H1 (cell line): ENCODE measurements around the gene ORMDL2. TPM values are rescaled to one million over a fixed set of nuclear protein-coding genes. Genes with fewer than 3 reads are reported as not detected.

ENCODE experiments used
- CTCF ChIA-PET: fragments of 300-600 bp; sonication (Branson Sonifier 250); formaldehyde crosslinking; loops from one replicate; lab custom pipeline; 2021; ENCODE audit not compliant: partially characterized antibody; lab: Charles Lee
- POLR2A ChIA-PET: fragments of 300-600 bp; sonication (Branson Sonifier 250); formaldehyde crosslinking; loops from one replicate; lab custom pipeline; 2021; ENCODE audit warnings: inconsistent platforms; ENCODE audit not compliant: partially characterized antibody; lab: Charles Lee
- DNase-seq, 2 experiments: peaks; one replicate each; pipeline versions ENCODE4 v3.0.0 to v3.0.0-alpha.2; 2010 to 2022; ENCODE audit warnings: low spot score in 2 of 2, low read depth in 1 of 2, mixed read lengths in 1 of 2
- FAIRE-seq: peaks from 2 replicates; lab custom pipeline; 2011; peaks lifted over from hg19 to GRCh38; lab: Jason Lieb, UNC
- H2AFZ ChIP-seq: 2 replicates; pipeline ENCODE4 v1.8.1; 2012; ENCODE audit warnings: low read length, inconsistent platforms
- H2AK5ac ChIP-seq: 2 replicates; pipeline ENCODE4 v1.6.1; 2013; ENCODE audit warnings: low read depth, low read length
- H2BK120ac ChIP-seq: replicated peaks from 2 replicates; pipeline ENCODE3; 2013; ENCODE audit warnings: low read depth, low read length, inconsistent platforms
- H2BK12ac ChIP-seq: 2 replicates; pipeline ENCODE4 v1.6.1; 2013; ENCODE audit warnings: low read depth, low read length
- H2BK15ac ChIP-seq: 2 replicates; pipeline ENCODE4 v1.6.1; 2013; ENCODE audit warnings: low read length
- H2BK20ac ChIP-seq: 2 replicates; pipeline ENCODE4 v1.6.1; 2013; ENCODE audit warnings: low read length
- H2BK5ac ChIP-seq: 2 replicates; pipeline ENCODE4 v1.6.1; 2013; ENCODE audit warnings: low read depth, low read length
- H3K14ac ChIP-seq: 2 replicates; pipeline ENCODE4 v1.6.1; 2013; ENCODE audit warnings: inconsistent platforms; ENCODE audit not compliant: insufficient read length
- H3K18ac ChIP-seq: 2 replicates; pipeline ENCODE4 v1.6.1; 2013; ENCODE audit warnings: low read length; ENCODE audit errors: extremely low read depth
- H3K23ac ChIP-seq: 2 replicates; pipeline ENCODE4 v1.6.1; 2013; ENCODE audit warnings: inconsistent platforms; ENCODE audit not compliant: insufficient read length
- H3K23me2 ChIP-seq: 2 replicates; pipeline ENCODE4 v1.6.1; 2013; ENCODE audit warnings: low read depth, low read length
- H3K27ac ChIP-seq: 2 replicates; pipeline ENCODE4 v1.6.1; 2011; ENCODE audit warnings: low read depth, low read length, inconsistent platforms
- H3K27me3 ChIP-seq, 4 experiments: replicated peaks in 1 of 4; 1 replicate in 1 of 4; 2 replicates in 3 of 4; pipeline versions ENCODE4 v1.6.1 to v1.8.1; 2011 to 2013; ENCODE audit warnings: low read length in 3 of 4, mild to moderate bottlenecking in 3 of 4, inconsistent platforms in 2 of 4, mixed read lengths in 2 of 4, moderate library complexity in 1 of 4; ENCODE audit not compliant: control insufficient read depth in 3 of 4, insufficient read depth in 3 of 4; ENCODE audit errors: extremely low read depth in 1 of 4
- H3K36me3 ChIP-seq, 4 experiments: 2 replicates each; pipeline versions ENCODE4 v1.6.1 to v1.8.1; 2011 to 2013; ENCODE audit warnings: mild to moderate bottlenecking in 4 of 4, low read length in 3 of 4, moderate library complexity in 2 of 4, control low read depth in 1 of 4, inconsistent platforms in 1 of 4; ENCODE audit not compliant: insufficient read depth in 4 of 4, control insufficient read depth in 2 of 4
- H3K4ac ChIP-seq: replicated peaks from 2 replicates; pipeline ENCODE3; 2013; ENCODE audit warnings: low read length, low read depth, mixed read lengths, inconsistent platforms; ENCODE audit not compliant: insufficient read length
- H3K4me1 ChIP-seq, 4 experiments: replicated peaks in 1 of 4; 1 replicate in 1 of 4; 2 replicates in 3 of 4; pipeline versions ENCODE4 v1.6.1 to v1.8.1; 2011 to 2013; ENCODE audit warnings: low read length in 3 of 4, inconsistent platforms in 2 of 4, mixed read lengths in 1 of 4; ENCODE audit not compliant: insufficient read depth in 4 of 4, control insufficient read depth in 3 of 4
- H3K4me2 ChIP-seq, 2 experiments: 2 replicates each; pipeline versions ENCODE4 v1.6.1 to v1.8.1; 2011 to 2013; ENCODE audit warnings: low read depth in 2 of 2, low read length in 2 of 2, control low read depth in 1 of 2, inconsistent platforms in 1 of 2, mild to moderate bottlenecking in 1 of 2; ENCODE audit not compliant: insufficient read depth in 1 of 2
- H3K4me3 ChIP-seq, 4 experiments: fragments of 200-600, 300-600 bp in 1 of 4; sonication (generic), shearing (Covaris generic), sonication (Bioruptor Twin) in 1 of 4; 2 replicates each; pipeline versions ENCODE4 v1.5.1 to v1.8.1; 2011 to 2016; ENCODE audit warnings: low read length in 4 of 4, low read depth in 3 of 4, control low read depth in 2 of 4, inconsistent platforms in 2 of 4, mild to moderate bottlenecking in 2 of 4, mixed read lengths in 1 of 4, moderate library complexity in 1 of 4; ENCODE audit not compliant: insufficient read depth in 2 of 4; ENCODE audit errors: extremely low read depth in 1 of 4
- H3K56ac ChIP-seq: replicated peaks from 2 replicates; pipeline ENCODE3; 2013; ENCODE audit warnings: low read depth, mild to moderate bottlenecking, mixed read lengths, low read length, inconsistent platforms; ENCODE audit not compliant: insufficient read length
- H3K79me1 ChIP-seq: 2 replicates; pipeline ENCODE4 v1.6.1; 2013; ENCODE audit warnings: low read depth, low read length, control low read depth
- H3K79me2 ChIP-seq, 2 experiments: 2 replicates each; pipeline versions ENCODE4 v1.6.1 to v1.8.1; 2012 to 2013; ENCODE audit warnings: low read length in 2 of 2, mild to moderate bottlenecking in 2 of 2, inconsistent platforms in 1 of 2; ENCODE audit not compliant: insufficient read depth in 2 of 2, control insufficient read depth in 1 of 2
- H3K9ac ChIP-seq, 4 experiments: replicated peaks in 1 of 4; 1 replicate in 1 of 4; 2 replicates in 3 of 4; pipeline versions ENCODE4 v1.6.1 to v1.8.1; 2011 to 2013; ENCODE audit warnings: low read depth in 3 of 4, low read length in 3 of 4, control low read depth in 2 of 4, mild to moderate bottlenecking in 2 of 4, moderate library complexity in 2 of 4, inconsistent platforms in 1 of 4; ENCODE audit errors: extremely low read depth in 1 of 4
- H3K9me3 ChIP-seq, 2 experiments: 2 replicates each; pipeline versions ENCODE4 v1.6.1 to v1.8.1; 2012 to 2013; ENCODE audit warnings: mild to moderate bottlenecking in 2 of 2, moderate library complexity in 2 of 2, control low read depth in 1 of 2, inconsistent platforms in 1 of 2, low read depth in 1 of 2, low read length in 1 of 2, mixed read lengths in 1 of 2; ENCODE audit not compliant: insufficient read depth in 2 of 2
- H4K20me1 ChIP-seq, 2 experiments: replicated peaks in 1 of 2; 2 replicates each; pipeline versions ENCODE3 to v1.8.1; 2011 to 2013; ENCODE audit warnings: inconsistent platforms in 2 of 2, low read length in 2 of 2, mild to moderate bottlenecking in 1 of 2; ENCODE audit not compliant: insufficient read depth in 2 of 2, control insufficient read depth in 1 of 2
- H4K5ac ChIP-seq: 2 replicates; pipeline ENCODE4 v1.6.1; 2013; ENCODE audit warnings: low read length, low read depth, mixed read lengths, inconsistent platforms; ENCODE audit not compliant: insufficient read length
- H4K8ac ChIP-seq: 2 replicates; pipeline ENCODE4 v1.8.0; 2013; ENCODE audit warnings: mild to moderate bottlenecking, moderate library complexity, low read length, inconsistent platforms; ENCODE audit not compliant: insufficient read depth; ENCODE audit errors: extremely low read depth
- H4K91ac ChIP-seq: replicated peaks from 2 replicates; pipeline ENCODE3; 2013; ENCODE audit warnings: low read length, mixed read lengths, inconsistent platforms; ENCODE audit not compliant: insufficient read length
- CREB1 ChIP-seq: IDR thresholded peaks from 2 replicates; pipeline ENCODE4 v1.6.1; 2012; ENCODE audit warnings: inconsistent platforms
- CTBP2 ChIP-seq: IDR thresholded peaks from 2 replicates; pipeline ENCODE4 v1.7.0; 2011; ENCODE audit warnings: borderline replicate concordance, mild to moderate bottlenecking, moderate library complexity, mixed read lengths, low read length; ENCODE audit not compliant: insufficient read depth, insufficient read length
- CTCF ChIP-seq, 3 experiments: IDR thresholded peaks; 1 replicate in 2 of 3; 2 replicates in 1 of 3; pipeline versions ENCODE4 v1.5.1 to v1.6.1; 2011; ENCODE audit warnings: low read length in 3 of 3, mild to moderate bottlenecking in 3 of 3, inconsistent platforms in 2 of 3, low read depth in 1 of 3, moderate library complexity in 1 of 3; ENCODE audit not compliant: insufficient read depth in 1 of 3; ENCODE audit errors: control extremely low read depth in 1 of 3
- EGR1 ChIP-seq: IDR thresholded peaks from 2 replicates; pipeline ENCODE4 v1.6.1; 2011; ENCODE audit warnings: low read depth, low read length, borderline replicate concordance
- HDAC6 ChIP-seq: IDR thresholded peaks from one replicate; pipeline ENCODE4 v1.7.1; 2012; ENCODE audit warnings: low read depth, mild to moderate bottlenecking, inconsistent platforms, low read length, moderate library complexity
- KDM5A ChIP-seq: fragments of 200-600 bp; IDR thresholded peaks from 2 replicates; pipeline ENCODE4 v1.7.1; 2012; ENCODE audit warnings: mild to moderate bottlenecking, low read length, inconsistent platforms, mixed read lengths
- RAD21 ChIP-seq, 2 experiments: IDR thresholded peaks in 1 of 2; conservative IDR thresholded peaks in 1 of 2; 2 replicates each; pipeline ENCODE4 v1.6.1; 2011; ENCODE audit warnings: low read depth in 2 of 2, low read length in 2 of 2, improper control_type of control experiment in 1 of 2, inconsistent platforms in 1 of 2, mild to moderate bottlenecking in 1 of 2, moderate library complexity in 1 of 2
- SIN3A ChIP-seq, 2 experiments: IDR thresholded peaks in 1 of 2; conservative IDR thresholded peaks in 1 of 2; 2 replicates each; pipeline ENCODE4 v1.6.1; 2011 to 2012; ENCODE audit warnings: low read length in 2 of 2, improper control_type of control experiment in 1 of 2, low read depth in 1 of 2, mild to moderate bottlenecking in 1 of 2
- SIX5 ChIP-seq: IDR thresholded peaks from 2 replicates; pipeline ENCODE4 v1.6.1; 2011; ENCODE audit warnings: mild to moderate bottlenecking, low read depth, low read length
- TBP ChIP-seq: IDR thresholded peaks from 2 replicates; pipeline ENCODE4 v1.6.1; 2011; ENCODE audit warnings: low read depth, low read length, improper control_type of control experiment
- YY1 ChIP-seq: IDR thresholded peaks from 2 replicates; pipeline ENCODE4 v1.6.1; 2011; ENCODE audit warnings: low read depth, mild to moderate bottlenecking, low read length
- WGBS, 2 experiments: shearing (Covaris generic) in 1 of 2; methylation state at CpG; one replicate each; pipeline versions ENCODE4 v1.1.6 to v1.1.7; 2013 to 2015; ENCODE audit warnings: low lambda C conversion rate in 2 of 2, mixed read lengths in 2 of 2, inconsistent platforms in 1 of 2, low coverage in 1 of 2, missing lambda C conversion rate in 1 of 2; ENCODE audit not compliant: insufficient replicate concordance in 2 of 2, insufficient coverage in 1 of 2, insufficient read length in 1 of 2; ENCODE audit errors: extremely low coverage in 1 of 2, missing lambda C conversion rate in 1 of 2; 5-methylcytosine and 5-hydroxymethylcytosine counted together
- polyA plus RNA-seq, 7 experiments: library from polyadenylated mRNA; depleted of rRNA in 3 of 7; stranded (reverse) in 5 of 7; unstranded in 2 of 7; fragments of >200 nt in 5 of 7; fragments of 200-250 nt in 2 of 7; gene quantifications; 1 replicate in 5 of 7; 2 replicates in 1 of 7; 4 replicates in 1 of 7; pipeline versions ENCODE4 v1.2.1 to v1.2.3, GENCODE V29; 2011 to 2013; ENCODE audit warnings: missing spikeins in 2 of 7, mixed read lengths in 2 of 7
- total RNA-seq: library from RNA; stranded (reverse); fragmentation: NEBNext Ultra II Directional; extraction: Animal tissue kit (Norgen Biotek cat#: 25700); gene quantifications from 2 replicates; pipeline ENCODE4 v1.2.1, GENCODE V29; 2021

ORMDL2 gene
- total and polyA plus RNA-seq, 2 of the 8 experiments (the other 6 are each of a cell fraction or from before 2014, with no cell fraction given) = 39.0 to 65.6 TPM

GRCh38 chr12:55838361-55838760 lies 20.5 kb downstream of the ORMDL2 start:
- POLR2A ChIA-PET = interaction anchor here (0.9 to 7.3 kb wide), 3 partner anchors 7 to 29 kb away, joined by 3 to 82 read pairs (median 5); partner anchors contain the start of gene DNAJC14
- no peak overlapping the region for H3K14ac ChIP-seq
- H4K91ac ChIP-seq = no peak overlapping the region
- H4K8ac ChIP-seq = no peak overlapping the region
- 0 out of 2 replicates have a peak overlapping the region, but pooled peaks have one; percentile 46 for H2BK15ac ChIP-seq
- H3K4me3 ChIP-seq = no peak overlapping the region
- no peak overlapping the region for H4K5ac ChIP-seq
- H3K18ac ChIP-seq = no peak overlapping the region
- no peak overlapping the region for H3K27ac ChIP-seq
- no peak overlapping the region for H3K23ac ChIP-seq
- no peak for DNase-seq
- peaks cover 0 to 8% (median 2%) of the 10 kb centered on the region in 4 experiments; a peak in 4 of 7 replicates for H3K4me1 ChIP-seq
- H3K9ac ChIP-seq = no peak overlapping the region
- whole genome bisulfite sequencing, 2 experiments = 94% methylated on average over 3 of the region's 3 CpGs; no CpG with 5 or more reads in 1 of the 2 experiments
- H3K79me1 ChIP-seq = no peaks in the 10 kb centered on the region
- no peaks in the 10 kb centered on the region for H3K79me2 ChIP-seq
- H3K27me3 ChIP-seq = no peaks in the 10 kb centered on the region
- H2BK120ac ChIP-seq = no peak overlapping the region
- no peak overlapping the region for H2AFZ ChIP-seq
- no peak overlapping the region for H2BK5ac ChIP-seq
- no peak overlapping the region for H3K56ac ChIP-seq
- H3K36me3 ChIP-seq = no peaks in the 10 kb centered on the region
- H2AK5ac ChIP-seq = no peak overlapping the region
- CTCF ChIA-PET = interaction anchor here (0.5 to 1.0 kb wide), 2 partner anchors 37 to 63 kb away, joined by 3 read pairs; no protein-coding TSS in a partner anchor
- no peaks in the 10 kb centered on the region for H3K23me2 ChIP-seq
- H3K9me3 ChIP-seq = no peaks in the 10 kb centered on the region
- no peak overlapping the region for H2BK12ac ChIP-seq
- FAIRE-seq = no peak
- no peak overlapping the region for H3K4ac ChIP-seq
- no peaks in the 10 kb centered on the region for H4K20me1 ChIP-seq
- H2BK20ac ChIP-seq = no peak overlapping the region
- no peak overlapping the region for H3K4me2 ChIP-seq
- no peak for TF ChIP-seq SIN3A (conservative IDR thresholded peaks at IDR 0.05 in 1 of 2, IDR thresholded peaks at IDR 0.05 in 1 of 2; ENCODE audit: low read depth in 1 of 2, low read length in 2 of 2)
- no peak for TF ChIP-seq YY1
- no peak for TF ChIP-seq EGR1
- TF ChIP-seq TBP = no peak
- TF ChIP-seq KDM5A = no peak
- no peak for TF ChIP-seq HDAC6
- TF ChIP-seq CTBP2 = no peak
- no peak for TF ChIP-seq SIX5
- TF ChIP-seq CREB1 = no peak
- no peak for TF ChIP-seq CTCF (IDR thresholded peaks at IDR 0.05; ENCODE audit: control extremely low read depth in 1 of 3, insufficient read depth in 1 of 3, low read depth in 1 of 3, low read length in 3 of 3)
- no peak for TF ChIP-seq RAD21 (IDR thresholded peaks at IDR 0.05 in 1 of 2, conservative IDR thresholded peaks at IDR 0.05 in 1 of 2; ENCODE audit: low read depth in 2 of 2, low read length in 2 of 2)
